Adipocyte (in vitro differentiated cells): ENCODE results near the gene ARL6IP4.

Experiments used
- DNase-seq: peaks from one replicate; pipeline ENCODE4 v3.0.0-alpha.2; 2015; ENCODE audit warnings: low read depth
- H3K27me3 ChIP-seq: replicated peaks from 2 replicates; pipeline ENCODE4 v1.7.0; 2013; ENCODE audit warnings: mild to moderate bottlenecking, low read length, moderate library complexity; ENCODE audit not compliant: control insufficient read depth, insufficient read depth
- H3K36me3 ChIP-seq: 2 replicates; pipeline ENCODE4 v1.7.0; 2013; ENCODE audit warnings: low read length, mild to moderate bottlenecking, moderate library complexity; ENCODE audit not compliant: control insufficient read depth, insufficient read depth, severe bottlenecking
- H3K4me1 ChIP-seq: 2 replicates; pipeline ENCODE4 v1.7.0; 2013; ENCODE audit warnings: mild to moderate bottlenecking, low read length, moderate library complexity; ENCODE audit not compliant: control insufficient read depth, insufficient read depth
- H3K4me3 ChIP-seq: 2 replicates; pipeline ENCODE4 v1.7.0; 2013; ENCODE audit warnings: mild to moderate bottlenecking, low read length, moderate library complexity
- H3K9ac ChIP-seq: 2 replicates; pipeline ENCODE4 v1.7.0; 2013; ENCODE audit warnings: mild to moderate bottlenecking, low read length, moderate library complexity
- H3K9me3 ChIP-seq: 2 replicates; pipeline ENCODE4 v1.7.0; 2013; ENCODE audit warnings: mild to moderate bottlenecking, low read length, moderate library complexity; ENCODE audit not compliant: control insufficient read depth

The ARL6IP4 gene

GRCh38 chr12:122996188-122996601 is 15.7 kb downstream of the ARL6IP4 start:
- DNase-seq = no peak
- Histone ChIP-seq H3K9me3 (no peaks in the 10 kb centered on the region), H3K27me3 (no peaks in the 10 kb centered on the region), H3K36me3 (peaks cover 3% of the 10 kb centered on the region), H3K9ac (peak overlapping the region; percentile 58), H3K4me1 (peaks cover 34% of the 10 kb centered on the region), H3K4me3 (no peak overlapping the region)

- peaks cover 3% of the 10 kb centered on the region for H3K36me3 ChIP-seq
- H3K9me3 ChIP-seq = no peaks in the 10 kb centered on the region
- DNase-seq = no peak
- no peak overlapping the region for H3K9ac ChIP-seq
- no peaks in the 10 kb centered on the region for H3K27me3 ChIP-seq
- H3K4me1 ChIP-seq = peaks cover 34% of the 10 kb centered on the region
- H3K4me3 ChIP-seq = no peak overlapping the region
Observed at GRCh38 chr12:122996621-122997342, 16.3 kb downstream of the ARL6IP4 start.

GRCh38 chr12:122997343-122998250 is 17.1 kb downstream of the ARL6IP4 start:
- Histone ChIP-seq H3K4me3 (no peak overlapping the region), H3K4me1 (peaks cover 34% of the 10 kb centered on the region), H3K36me3 (peaks cover 3% of the 10 kb centered on the region), H3K9me3 (no peaks in the 10 kb centered on the region), H3K27me3 (no peaks in the 10 kb centered on the region), H3K9ac (no peak overlapping the region)
- no peak for DNase-seq

GRCh38 chr12:122998316-122998715 is 17.8 kb downstream of the ARL6IP4 start:
- peaks cover 34% of the 10 kb centered on the region for H3K4me1 ChIP-seq
- no peak overlapping the region for H3K9ac ChIP-seq
- DNase-seq = no peak
- peaks cover 3% of the 10 kb centered on the region for H3K36me3 ChIP-seq
- no peaks in the 10 kb centered on the region for H3K9me3 ChIP-seq
- H3K4me3 ChIP-seq = no peak overlapping the region
- H3K27me3 ChIP-seq = no peaks in the 10 kb centered on the region

- Histone ChIP-seq H3K4me3 (no peak overlapping the region), H3K36me3 (peaks cover 5% of the 10 kb centered on the region), H3K9ac (no peak overlapping the region), H3K4me1 (peaks cover 34% of the 10 kb centered on the region), H3K9me3 (no peaks in the 10 kb centered on the region), H3K27me3 (no peaks in the 10 kb centered on the region)
- no peak for DNase-seq
Observed at GRCh38 chr12:122999196-122999946, 18.9 kb downstream of the ARL6IP4 start.

- H3K4me3 ChIP-seq = no peak overlapping the region
- no peak overlapping the region for H3K9ac ChIP-seq
- H3K4me1 ChIP-seq = peaks cover 33% of the 10 kb centered on the region
- H3K27me3 ChIP-seq = no peaks in the 10 kb centered on the region
- peaks cover 11% of the 10 kb centered on the region for H3K36me3 ChIP-seq
- DNase-seq = no peak
- no peaks in the 10 kb centered on the region for H3K9me3 ChIP-seq
Observed at GRCh38 chr12:122999986-123000420, 19.5 kb downstream of the ARL6IP4 start.

- no peak overlapping the region for H3K9ac ChIP-seq
- peaks cover 11% of the 10 kb centered on the region for H3K36me3 ChIP-seq
- DNase-seq = no peak
- peaks cover 28% of the 10 kb centered on the region for H3K4me1 ChIP-seq
- H3K9me3 ChIP-seq = no peaks in the 10 kb centered on the region
- no peaks in the 10 kb centered on the region for H3K27me3 ChIP-seq
- no peak overlapping the region for H3K4me3 ChIP-seq
Observed at GRCh38 chr12:123000578-123000977, 20.1 kb downstream of the ARL6IP4 start.

GRCh38 chr12:123001464-123001863 is 21.0 kb downstream of the ARL6IP4 start:
- peaks cover 11% of the 10 kb centered on the region for H3K36me3 ChIP-seq
- H3K9ac ChIP-seq = no peak overlapping the region
- H3K4me1 ChIP-seq = peaks cover 20% of the 10 kb centered on the region
- no peak overlapping the region for H3K4me3 ChIP-seq
- no peaks in the 10 kb centered on the region for H3K27me3 ChIP-seq
- H3K9me3 ChIP-seq = no peaks in the 10 kb centered on the region
- no peak for DNase-seq

GRCh38 chr12:123003257-123003656 is 22.8 kb downstream of the ARL6IP4 start:
- H3K27me3 ChIP-seq = no peaks in the 10 kb centered on the region
- H3K36me3 ChIP-seq = peaks cover 16% of the 10 kb centered on the region
- no peak overlapping the region for H3K9ac ChIP-seq
- H3K4me1 ChIP-seq = peaks cover 2% of the 10 kb centered on the region
- no peak overlapping the region for H3K4me3 ChIP-seq
- DNase-seq = no peak
- no peaks in the 10 kb centered on the region for H3K9me3 ChIP-seq

- no peaks in the 10 kb centered on the region for H3K27me3 ChIP-seq
- no peaks in the 10 kb centered on the region for H3K9me3 ChIP-seq
- DNase-seq = no peak
- H3K4me3 ChIP-seq = no peak overlapping the region
- H3K4me1 ChIP-seq = no peaks in the 10 kb centered on the region
- no peak overlapping the region for H3K9ac ChIP-seq
- peaks cover 16% of the 10 kb centered on the region for H3K36me3 ChIP-seq
Observed at GRCh38 chr12:123004287-123004686, 23.8 kb downstream of the ARL6IP4 start.
